ENCODE data around the gene PPT1. TPM values are rescaled to one million over a fixed set of nuclear protein-coding genes. Genes with fewer than 3 reads are reported as not detected.
A peak's percentile ranks its signal among the peaks of the same experiment; 100 is the strongest.

Gene PPT1
- total and polyA plus RNA-seq, 2 experiments from 2014 or later = 67.4 to 202 TPM

- Histone ChIP-seq H3K27me3 (ENCODE audit: insufficient read depth) (no peaks in the 10 kb centered on the region), H3K4me2 (no peak overlapping the region), H2AFZ (no peak overlapping the region), H3K36me3 (ENCODE audit: insufficient read depth) (no peaks in the 10 kb centered on the region), H4K20me1 (replicated peaks; ENCODE audit: insufficient read depth) (peaks cover 55% of the 10 kb centered on the region), H3K79me2 (replicated peaks; ENCODE audit: insufficient read depth) (peaks cover 84% of the 10 kb centered on the region), H3K27ac (ENCODE audit: low read depth) (no peak overlapping the region), H3K4me3 (no peak overlapping the region), H3K9me2 (ENCODE audit: insufficient read depth) (no peaks in the 10 kb centered on the region), H3F3A (replicated peaks; ENCODE audit: low read depth) (peaks cover 3% of the 10 kb centered on the region; the same call in 1 of the 2 replicates), H3K4me1 (ENCODE audit: insufficient read depth) (peaks cover 8% of the 10 kb centered on the region)
- H3K9me3 Mint-ChIP-seq = no peaks in the 10 kb centered on the region; the same call in 2 of the 3 replicates
- no peak for DNase-seq (ENCODE audit: low spot score)
- H3K27ac Mint-ChIP-seq = no peak overlapping the region
- no peak for ATAC-seq
- H3K27me3 Mint-ChIP-seq (ENCODE audit: insufficient read depth, low read depth, poor library complexity) = peaks cover 8% of the 10 kb centered on the region
- no peak for TF ChIP-seq CREB1 (CRISPR knock-in tag; IDR thresholded peaks at IDR 0.05; ENCODE audit: low read depth)
- TF ChIP-seq JUNB (IDR thresholded peaks at IDR 0.05; ENCODE audit: unreplicated experiment) = no peak
- TF ChIP-seq EZH2 (IDR thresholded peaks at IDR 0.05; ENCODE audit: low read depth, unreplicated experiment) = no peak
- no peak for TF ChIP-seq ETS1 (IDR thresholded peaks at IDR 0.05)
- peaks cover 23% of the 10 kb centered on the region for H3K4me1 Mint-ChIP-seq
- no peak overlapping the region for H3K4me3 Mint-ChIP-seq
- peaks cover 24% of the 10 kb centered on the region for H3K36me3 Mint-ChIP-seq (ENCODE audit: low read depth)
Observed at GRCh38 chr1:40044110-40044509, 52.9 kb downstream of the PPT1 start.

GRCh38 chr1:40042341-40042740 is 54.7 kb downstream of the PPT1 start:
- peaks cover 24% of the 10 kb centered on the region for H3K36me3 Mint-ChIP-seq (ENCODE audit: low read depth)
- peaks cover 46% of the 10 kb centered on the region for H4K20me1 ChIP-seq (replicated peaks; ENCODE audit: insufficient read depth)
- no peaks in the 10 kb centered on the region for H3K9me2 ChIP-seq (ENCODE audit: insufficient read depth)
- H3K27ac ChIP-seq (ENCODE audit: low read depth) = peak overlapping the region; percentile 73; the same call in 1 of the 2 replicates
- H3K4me1 ChIP-seq (ENCODE audit: insufficient read depth) = peaks cover 13% of the 10 kb centered on the region
- H3K4me1 Mint-ChIP-seq = peaks cover 21% of the 10 kb centered on the region
- H3K79me2 ChIP-seq (replicated peaks; ENCODE audit: insufficient read depth) = peaks cover 67% of the 10 kb centered on the region
- H3K36me3 ChIP-seq (ENCODE audit: insufficient read depth) = no peaks in the 10 kb centered on the region
- no peak for DNase-seq (ENCODE audit: low spot score)
- peak overlapping the region; percentile 30 for H3K4me3 Mint-ChIP-seq
- no peak overlapping the region for H2AFZ ChIP-seq
- ATAC-seq = no peak
- peak overlapping the region; percentile 96; the same call in 1 of the 2 replicates for H3K4me3 ChIP-seq
- no peaks in the 10 kb centered on the region; the same call in 2 of the 3 replicates for H3K9me3 Mint-ChIP-seq
- H3K27me3 ChIP-seq (ENCODE audit: insufficient read depth) = no peaks in the 10 kb centered on the region
- H3K27me3 Mint-ChIP-seq (ENCODE audit: insufficient read depth, low read depth, poor library complexity) = peaks cover 10% of the 10 kb centered on the region
- H3K4me2 ChIP-seq = peak overlapping the region; percentile 96
- H3F3A ChIP-seq (replicated peaks; ENCODE audit: low read depth) = peaks cover 3% of the 10 kb centered on the region; the same call in 1 of the 2 replicates
- no peak overlapping the region for H3K27ac Mint-ChIP-seq
- TF ChIP-seq STAT1 (IDR thresholded peaks at IDR 0.05; ENCODE audit: unreplicated experiment) (no peak), ETS1 (IDR thresholded peaks at IDR 0.05) (no peak), EZH2phosphoT487 (IDR thresholded peaks at IDR 0.05; ENCODE audit: unreplicated experiment) (no peak), EZH2 (IDR thresholded peaks at IDR 0.05; ENCODE audit: low read depth, unreplicated experiment) (no peak), NANOG (IDR thresholded peaks at IDR 0.05; ENCODE audit: borderline replicate concordance) (no peak), CTCF (conservative IDR thresholded peaks at IDR 0.05; ENCODE audit: low read depth in 2 of 2) (no peak), JUNB (IDR thresholded peaks at IDR 0.05; ENCODE audit: unreplicated experiment) (no peak), CREB1 (CRISPR knock-in tag; IDR thresholded peaks at IDR 0.05; ENCODE audit: low read depth) (no peak), ZNF462 (CRISPR knock-in tag; IDR thresholded peaks at IDR 0.05) (no peak), ZNF331 (CRISPR knock-in tag; IDR thresholded peaks at IDR 0.05; ENCODE audit: low read depth) (no peak), POLR2AphosphoS5 (IDR thresholded peaks at IDR 0.05; ENCODE audit: low read depth) (no peak)
